HG03442 (cell line): ENCODE data around the gene ADGRE2.
"Not testable (repeated sequence)": the region's sequence is repeated elsewhere in the genome, so short reads cannot be mapped to it uniquely, and the experiment has no call there.

Experiments used
- ATAC-seq: cut with Tn5 transposase; IDR thresholded peaks from one replicate; pipeline ENCODE4 v1.9.1; 2021; ENCODE audit warnings: mild to moderate bottlenecking, moderate library complexity; ENCODE audit not compliant: unreplicated experiment

ADGRE2 gene

GRCh38 chr19:14778110-14778845 lies at the start of gene ADGRE2:
Gene ADGRE2, minus strand, starts transcription at chr19:14778560. Its CDS starts 1,804 bp downstream, at chr19:14776756.
- ATAC-seq = not testable (repeated sequence)

DNA sequence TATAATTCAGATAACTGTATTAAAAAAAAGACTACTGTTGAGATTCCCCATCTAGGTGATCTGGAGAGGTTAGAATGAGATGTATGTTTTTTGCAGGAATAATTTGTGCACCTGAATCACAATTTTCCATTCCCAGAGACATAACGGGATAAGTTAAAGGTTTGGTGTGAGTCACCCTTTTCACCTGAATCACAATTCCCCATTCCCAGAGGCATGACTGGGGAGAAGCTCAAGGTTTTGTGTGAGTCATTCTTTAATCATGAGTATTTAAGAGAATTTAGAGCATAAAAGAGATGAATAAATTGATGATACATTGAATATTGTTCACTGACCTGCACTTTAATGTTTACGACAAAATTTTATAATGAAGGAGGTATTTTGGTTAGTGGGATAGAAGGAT lies 47.6 kb upstream of the ADGRE2 start:
- no peak for ATAC-seq

- no peak for ATAC-seq
These were observed 43.6 kb upstream of the ADGRE2 start for GRCh38 chr19:14821937-14822336.

DNA sequence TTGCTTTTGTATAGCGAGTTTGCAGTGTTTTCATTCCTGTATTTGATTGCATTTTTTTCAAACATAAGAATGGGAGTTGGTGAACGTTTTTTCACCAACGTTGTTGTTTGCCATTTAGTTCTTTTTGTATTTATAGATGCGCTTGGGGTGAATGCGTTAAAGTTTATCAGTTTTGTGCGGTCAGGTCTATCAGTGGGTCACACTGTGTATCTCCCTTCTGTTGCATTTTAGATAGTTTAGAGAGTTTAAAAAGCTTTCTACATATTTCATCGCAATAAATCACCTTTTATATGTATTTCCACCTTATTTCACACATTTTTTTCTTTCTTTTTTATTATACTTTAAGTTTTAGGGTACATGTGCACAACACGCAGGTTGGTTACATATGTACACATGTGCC lies 40.2 kb upstream of the ADGRE2 start:
- ATAC-seq = no peak

DNA sequence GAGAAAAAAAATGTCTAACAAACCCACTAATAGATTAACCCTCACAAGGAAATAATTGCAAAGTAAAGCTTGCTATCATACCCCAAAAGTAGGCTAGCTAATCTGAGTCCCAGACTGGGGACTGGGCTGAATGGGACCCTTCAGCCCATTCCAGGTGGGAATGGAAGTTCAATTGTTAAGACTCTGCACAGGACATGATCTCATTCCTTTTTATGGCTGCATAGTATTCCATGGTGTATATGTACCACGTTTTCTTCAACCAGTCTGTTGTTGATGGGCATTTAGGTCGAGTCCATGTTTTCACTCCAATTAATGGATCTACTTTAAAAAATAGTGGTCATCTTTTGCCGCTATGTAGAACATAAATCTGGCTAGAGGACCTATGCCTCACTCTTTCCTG lies 38.7 kb upstream of the ADGRE2 start:
- no peak for ATAC-seq

- ATAC-seq = no peak
These were observed 36.8 kb upstream of the ADGRE2 start for GRCh38 chr19:14814982-14815652.

DNA sequence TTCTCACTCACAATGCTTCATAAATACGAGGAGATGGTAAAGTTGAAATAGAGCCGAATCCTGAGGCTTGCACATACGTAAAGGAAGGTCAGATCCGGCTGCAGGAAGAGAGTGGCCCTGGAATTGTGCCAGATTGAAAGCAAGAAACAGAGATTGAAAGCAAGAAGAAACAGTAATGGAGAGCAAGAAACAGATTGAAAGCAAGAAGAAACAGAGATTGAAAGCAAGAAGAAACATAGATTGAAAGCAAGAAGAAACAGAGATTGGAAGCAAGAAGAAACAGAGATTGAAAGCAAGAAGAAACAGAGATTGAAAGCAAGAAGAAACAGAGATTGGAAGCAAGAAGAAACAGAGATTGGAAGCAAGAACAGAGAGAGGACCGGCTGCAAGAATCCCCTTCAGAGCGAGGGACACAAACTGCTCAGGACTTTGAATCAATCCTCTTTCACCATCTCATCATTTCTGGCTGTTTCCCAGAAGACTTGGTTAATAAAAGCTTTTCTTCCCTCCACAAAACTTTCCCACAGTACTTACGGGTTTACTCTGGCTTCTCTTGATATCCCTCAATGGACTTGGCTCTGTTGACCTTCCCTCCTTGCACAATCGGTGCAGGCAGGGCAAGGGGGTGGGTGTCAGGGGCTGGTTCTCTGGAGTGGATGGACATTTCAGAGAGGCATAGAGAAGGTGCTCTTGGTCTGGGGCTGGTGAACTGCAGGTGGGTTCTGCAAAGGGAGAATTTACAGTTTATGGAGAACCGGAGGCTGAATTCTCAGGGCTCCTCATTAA lies 31.1 kb upstream of the ADGRE2 start:
- ATAC-seq = no peak

- no peak for ATAC-seq
These were observed 26.4 kb upstream of the ADGRE2 start for GRCh38 chr19:14804765-14805164.

- ATAC-seq = no peak
These were observed 20.4 kb upstream of the ADGRE2 start for GRCh38 chr19:14798760-14799159.

GRCh38 chr19:14796021-14796420 lies 17.7 kb upstream of the ADGRE2 start:
- ATAC-seq = no peak

DNA sequence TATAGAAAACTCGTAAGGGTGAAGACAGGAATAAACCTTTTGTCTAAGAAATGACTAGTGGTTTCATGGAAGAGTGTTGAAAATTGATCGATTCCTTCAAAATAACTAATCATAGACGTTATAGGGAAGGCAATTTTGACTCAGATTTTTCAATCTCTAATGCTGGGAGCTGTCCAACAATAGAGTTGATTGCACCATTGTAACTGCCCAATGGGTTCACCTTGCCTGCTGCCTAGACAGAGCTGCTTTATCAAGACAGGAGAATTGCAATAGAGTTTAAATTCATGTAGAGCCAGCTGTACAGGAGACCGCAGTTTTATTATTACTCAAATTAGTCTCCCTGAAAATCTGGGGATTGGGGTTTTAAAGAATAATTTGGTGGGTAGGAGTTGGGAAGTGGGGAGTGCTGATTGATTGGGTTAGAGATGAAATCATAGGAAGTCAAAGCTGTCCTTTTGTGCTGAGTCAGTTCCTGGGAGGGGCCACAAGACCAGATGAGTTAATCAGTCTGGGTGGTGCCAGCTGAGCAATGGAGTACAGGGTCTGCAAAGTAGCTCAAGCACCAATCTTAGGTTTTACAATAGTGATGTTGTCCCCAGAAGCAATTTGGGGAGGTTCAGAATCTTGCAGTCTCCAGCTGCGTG lies 16.8 kb upstream of the ADGRE2 start:
- no peak for ATAC-seq

DNA sequence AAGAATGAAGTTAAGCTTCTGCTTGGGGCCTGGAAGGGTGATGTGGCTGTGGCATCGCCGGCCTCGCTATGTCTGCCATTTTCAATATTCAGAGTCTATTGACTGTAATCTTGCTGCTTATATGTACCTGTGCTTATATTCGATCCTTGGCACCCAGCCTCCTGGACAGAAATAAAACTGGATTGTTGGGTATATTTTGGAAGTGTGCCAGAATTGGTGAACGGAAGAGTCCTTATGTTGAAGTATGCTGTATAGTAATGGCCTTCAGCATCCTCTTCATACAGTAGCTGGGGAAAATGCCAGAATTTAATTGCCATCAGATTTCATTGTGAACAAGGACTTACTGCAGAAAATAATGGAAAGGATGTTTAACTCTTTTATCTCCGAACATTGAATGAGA lies 13.9 kb upstream of the ADGRE2 start:
- ATAC-seq = not testable (repeated sequence)

DNA sequence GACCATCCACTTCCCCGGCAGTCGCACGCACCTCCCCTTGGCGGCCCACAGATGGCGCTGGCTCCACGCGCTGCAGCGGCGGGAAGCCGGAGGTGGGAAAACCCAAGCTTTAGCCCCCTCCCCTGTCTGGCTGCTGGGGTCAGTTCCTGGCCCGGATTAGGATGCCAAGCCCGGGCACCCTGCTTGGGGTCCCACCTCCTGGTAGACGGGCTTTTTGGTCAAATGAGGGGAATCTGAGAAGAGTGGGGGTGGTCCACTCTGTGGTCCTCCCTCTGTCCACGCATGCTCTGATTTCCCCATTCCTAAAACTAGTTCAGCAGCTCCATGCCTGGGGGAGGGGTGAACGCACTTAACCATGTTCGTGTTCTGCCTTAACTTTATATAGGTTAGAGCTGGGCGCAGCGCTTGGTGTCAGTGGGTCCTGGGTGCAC lies 8.1 kb upstream of the ADGRE2 start:
- no peak for ATAC-seq

- peak; percentile 41 for ATAC-seq
These were observed 6.9 kb upstream of the ADGRE2 start for GRCh38 chr19:14785102-14785793.

GRCh38 chr19:14784730-14785101 lies 6.4 kb upstream of the ADGRE2 start:
- ATAC-seq = peak; percentile 63

DNA sequence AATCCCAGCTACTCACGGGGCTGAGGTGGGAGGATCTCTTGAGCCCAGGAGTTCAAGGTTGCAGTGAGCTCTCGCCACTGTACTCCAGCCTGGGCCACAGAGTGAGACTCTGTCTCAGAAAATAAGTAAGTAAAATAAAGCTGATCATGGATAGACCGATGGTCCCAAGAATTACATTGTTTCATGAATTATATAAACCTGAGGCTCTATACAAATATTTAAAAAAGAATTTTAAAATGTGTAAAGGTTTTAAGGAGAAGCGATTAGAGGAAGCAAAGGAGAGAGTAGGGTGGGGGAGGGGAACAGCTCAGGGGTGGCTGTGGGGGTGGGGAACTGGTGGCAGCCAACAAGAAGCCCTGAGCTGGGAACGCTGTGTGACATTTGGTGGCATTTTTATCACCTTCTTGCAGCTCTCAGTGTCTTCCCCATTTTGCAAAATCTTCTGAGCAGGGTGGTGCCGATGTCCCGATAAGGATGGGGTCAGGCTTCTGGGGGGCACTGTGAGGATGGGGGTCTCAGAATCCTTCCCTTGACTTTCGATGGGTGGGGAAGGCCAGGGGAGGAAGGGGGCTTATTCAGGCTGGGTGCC lies 5.1 kb upstream of the ADGRE2 start:
- ATAC-seq = not testable (repeated sequence)

DNA sequence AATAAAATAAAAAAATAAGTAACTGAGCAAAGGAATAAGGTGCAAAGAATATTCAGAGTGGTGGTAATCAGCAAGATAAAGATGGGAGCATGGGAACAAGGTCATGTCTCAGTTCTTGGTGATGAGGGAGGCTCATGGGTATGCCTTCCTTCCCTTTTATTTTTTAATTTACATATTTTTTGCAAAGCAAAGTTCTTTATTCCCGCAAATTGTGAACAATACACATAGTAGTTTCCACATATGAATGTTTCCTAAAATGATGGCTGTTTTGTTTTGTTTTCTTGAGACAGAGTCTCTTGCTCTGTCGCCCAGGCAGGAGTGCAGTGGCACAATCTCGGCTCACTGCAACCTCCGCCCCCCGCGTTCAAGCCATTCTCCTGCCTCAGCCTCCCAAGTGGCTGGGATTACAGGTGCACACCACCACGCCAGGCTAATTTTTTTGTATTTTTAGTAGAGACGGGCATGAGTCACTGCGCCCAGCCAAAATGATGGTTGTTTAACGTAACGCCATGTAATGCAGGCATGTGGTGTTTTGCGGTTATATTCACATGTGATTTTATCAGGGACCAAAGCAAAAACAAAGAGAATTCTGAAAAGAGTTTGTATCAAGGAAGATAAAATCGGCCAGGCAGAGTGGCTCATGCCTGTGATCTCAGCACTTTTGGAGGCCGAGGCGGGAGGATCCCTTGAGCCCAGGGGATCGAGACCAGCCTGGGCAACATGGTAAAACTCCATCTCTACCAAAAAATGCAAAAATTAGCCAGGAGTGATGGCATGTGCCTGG lies 4.5 kb upstream of the ADGRE2 start:
- no peak for ATAC-seq

GRCh38 chr19:14781713-14782536 lies 3.6 kb upstream of the ADGRE2 start:
- not testable (repeated sequence) for ATAC-seq
